Activated CD4-positive, alpha-beta T cell treated with anti-CD3 and anti-CD28 coated beads, Interleukin-2, amount 50 U/mL, for 24 hours (primary cell): ENCODE measurements around the gene MAX.
"Not testable (repeated sequence)": the region's sequence is repeated elsewhere in the genome, so short reads cannot be mapped to it uniquely, and the experiment has no call there.

Source experiments
- DNase-seq, 2 donors: peaks; one replicate each; pipeline ENCODE4 v3.0.0-alpha.2; 2020; ENCODE audit warnings: low read depth in 1 of 2, low spot score in 1 of 2

The MAX gene

GRCh38 chr14:65106316-65106715, 4.0 kb upstream of the MAX start:
- no peak for DNase-seq

- DNase-seq: no peak
Measured at GRCh38 chr14:65104791-65105190, 2.5 kb upstream of the MAX start.

- DNase-seq: no peak
Measured at GRCh38 chr14:65103150-65103760, 938 bp upstream of the MAX start.

- peak in 1 of 2 donors; percentile 19 for DNase-seq
Measured at GRCh38 chr14:65101631-65102440, 481 bp downstream of the MAX start.

- DNase-seq: no peak
Measured at GRCh38 chr14:65100922-65101541, 1.3 kb downstream of the MAX start.

GRCh38 chr14:65098586-65098985, 3.7 kb downstream of the MAX start:
- no peak for DNase-seq

- DNase-seq: no peak
Measured at GRCh38 chr14:65096323-65097089, 5.8 kb downstream of the MAX start.

GRCh38 chr14:65095633-65096205, 6.6 kb downstream of the MAX start:
- DNase-seq: no peak

- DNase-seq: no peak
Measured at GRCh38 chr14:65092349-65092748, 10.0 kb downstream of the MAX start.

- DNase-seq: not testable (repeated sequence)
Measured at GRCh38 chr14:65087835-65088234, 14.5 kb downstream of the MAX start.

- DNase-seq: not testable (repeated sequence)
Measured at GRCh38 chr14:65086686-65087085, 15.6 kb downstream of the MAX start.

- no peak for DNase-seq
Measured at GRCh38 chr14:65084554-65085505, 17.5 kb downstream of the MAX start.

GRCh38 chr14:65082930-65083329, 19.4 kb downstream of the MAX start:
- DNase-seq: no peak

- DNase-seq: no peak
Measured at GRCh38 chr14:65080960-65081747, 21.2 kb downstream of the MAX start.

- DNase-seq: no peak
Measured at GRCh38 chr14:65079768-65080167, 22.5 kb downstream of the MAX start.

- DNase-seq: no peak
Measured at GRCh38 chr14:65079201-65079600, 23.1 kb downstream of the MAX start.

- DNase-seq: no peak
Measured at GRCh38 chr14:65077318-65077717, 25.0 kb downstream of the MAX start.

- no peak for DNase-seq
Measured at GRCh38 chr14:65075628-65076325, 26.5 kb downstream of the MAX start.
